ENCODE data around the gene PCCA. TPM values are rescaled to one million over a fixed set of nuclear protein-coding genes. Genes with fewer than 3 reads are reported as not detected.
A peak's percentile ranks its signal among the peaks of the same experiment; 100 is the strongest.

Gene PCCA
- total RNA-seq, 2 donors from 2014 or later, result 52.7 to 66.4 TPM

- TF ChIP-seq CTCF (IDR thresholded peaks at IDR 0.05) (no peak), POLR2AphosphoS5 (IDR thresholded peaks at IDR 0.05) (no peak), POLR2A (IDR thresholded peaks at IDR 0.05) (no peak)
- 95% methylated on average over 9 of the region's 9 CpGs for WGBS
- H3K27me3 ChIP-seq (replicated peaks; ENCODE audit: insufficient read depth), result no peaks in the 10 kb centered on the region
Measured at GRCh38 chr13:100537486-100537885, 448.6 kb downstream of the PCCA start.

GRCh38 chr13:100537951-100538462 lies 449.1 kb downstream of the PCCA start:
- H3K36me3 ChIP-seq, result no peaks in the 10 kb centered on the region
- no peak for DNase-seq (ENCODE audit: low spot score)
- intact Hi-C loops (cut with DNase I), result no loop called here

More at GRCh38 chr13:100537486-100537885, 448.6 kb downstream of the PCCA start:
- Histone ChIP-seq H3K27ac (no peak overlapping the region), H3K36me3 (no peaks in the 10 kb centered on the region), H3K4me1 (replicated peaks) (no peaks in the 10 kb centered on the region), H3K9me3 (no peaks in the 10 kb centered on the region), H3K4me3 (no peak overlapping the region)
- intact Hi-C loops (cut with DNase I), result no loop called here
- DNase-seq (ENCODE audit: low spot score), result no peak

GRCh38 chr13:100540621-100541020 lies 451.7 kb downstream of the PCCA start:
- intact Hi-C loops (cut with DNase I), result no loop called here
- Histone ChIP-seq H3K27ac (peak overlapping the region; percentile 53 to 68), H3K36me3 (no peaks in the 10 kb centered on the region), H3K4me3 (no peak overlapping the region), H3K4me1 (replicated peaks) (peaks cover 10% of the 10 kb centered on the region), H3K9me3 (no peaks in the 10 kb centered on the region), H3K27me3 (replicated peaks; ENCODE audit: insufficient read depth) (no peaks in the 10 kb centered on the region)
- TF ChIP-seq POLR2AphosphoS5 (IDR thresholded peaks at IDR 0.05) (no peak), POLR2A (IDR thresholded peaks at IDR 0.05) (no peak), CTCF (IDR thresholded peaks at IDR 0.05) (no peak)
- DNase-seq (ENCODE audit: low spot score), result no peak
- 77% methylated on average over 3 of the region's 3 CpGs for WGBS

More at GRCh38 chr13:100537951-100538462, 449.1 kb downstream of the PCCA start:
- Histone ChIP-seq H3K4me1 (replicated peaks) (no peaks in the 10 kb centered on the region), H3K9me3 (no peaks in the 10 kb centered on the region), H3K27me3 (replicated peaks; ENCODE audit: insufficient read depth) (no peaks in the 10 kb centered on the region), H3K4me3 (no peak overlapping the region), H3K27ac (no peak overlapping the region)
- 99% methylated on average over 5 of the region's 5 CpGs for WGBS
- no peak for TF ChIP-seq POLR2A (IDR thresholded peaks at IDR 0.05)
- TF ChIP-seq POLR2AphosphoS5 (IDR thresholded peaks at IDR 0.05), result no peak
- no peak for TF ChIP-seq CTCF (IDR thresholded peaks at IDR 0.05)

- no peaks in the 10 kb centered on the region for H3K27me3 ChIP-seq (replicated peaks; ENCODE audit: insufficient read depth)
- intact Hi-C loops (cut with DNase I), result no loop called here
- H3K4me3 ChIP-seq, result no peak overlapping the region
- no peaks in the 10 kb centered on the region for H3K36me3 ChIP-seq
- H3K4me1 ChIP-seq (replicated peaks), result peaks cover 10% of the 10 kb centered on the region
- no peaks in the 10 kb centered on the region for H3K9me3 ChIP-seq
- WGBS, result 66% methylated on average over 18 of the region's 18 CpGs
- DNase-seq (ENCODE audit: low spot score), result peak; percentile 76
- TF ChIP-seq POLR2A (IDR thresholded peaks at IDR 0.05) (no peak), POLR2AphosphoS5 (IDR thresholded peaks at IDR 0.05) (peak; percentile 65)
- H3K27ac ChIP-seq, result peak overlapping the region; percentile 64 to 68
Measured at GRCh38 chr13:100541897-100542825, 453.3 kb downstream of the PCCA start.

- Histone ChIP-seq H3K4me3 (no peak overlapping the region), H3K9me3 (no peaks in the 10 kb centered on the region), H3K36me3 (no peaks in the 10 kb centered on the region), H3K27me3 (replicated peaks; ENCODE audit: insufficient read depth) (no peaks in the 10 kb centered on the region), H3K4me1 (replicated peaks) (peaks cover 10% of the 10 kb centered on the region), H3K27ac (peak overlapping the region; percentile 64 to 68)
- 25% methylated on average over 8 of the region's 8 CpGs for whole genome bisulfite sequencing
- intact Hi-C loops (cut with DNase I), result no loop called here
- no peak for DNase-seq (ENCODE audit: low spot score)
- TF ChIP-seq POLR2A (IDR thresholded peaks at IDR 0.05) (no peak), CTCF (IDR thresholded peaks at IDR 0.05) (peak in 3 of 4 experiments; percentile 45 to 57 (median 55)), POLR2AphosphoS5 (IDR thresholded peaks at IDR 0.05) (peak; percentile 9)
Measured at GRCh38 chr13:100542826-100543156, 453.9 kb downstream of the PCCA start.

Measured in prostate gland (tissue), 2 donors.